IPS DF 6.9 (cell line): ENCODE data around the gene CNOT9.
"Not testable (repeated sequence)": the region's sequence is repeated elsewhere in the genome, so short reads cannot be mapped to it uniquely, and the experiment has no call there.

Experiments used
- DNase-seq: peaks from one replicate; pipeline ENCODE4 v3.0.0-alpha.2; 2013; ENCODE audit warnings: low read depth, low spot score
- H3K27ac ChIP-seq: one replicate; pipeline ENCODE4 v1.5.1; 2013; ENCODE audit warnings: low read length, control low read depth
- H3K27me3 ChIP-seq: 2 replicates; pipeline ENCODE4 v1.6.1; 2013; ENCODE audit warnings: mild to moderate bottlenecking, low read length; ENCODE audit not compliant: control insufficient read depth, insufficient read depth
- H3K36me3 ChIP-seq: 2 replicates; pipeline ENCODE4 v1.6.1; 2013; ENCODE audit warnings: low read length; ENCODE audit not compliant: control insufficient read depth, insufficient read depth
- H3K4me1 ChIP-seq: 2 replicates; pipeline ENCODE4 v1.6.1; 2013; ENCODE audit warnings: low read length; ENCODE audit not compliant: control insufficient read depth, insufficient read depth
- H3K4me3 ChIP-seq: 2 replicates; pipeline ENCODE4 v1.5.1; 2013; ENCODE audit warnings: mild to moderate bottlenecking, low read length
- H3K9me3 ChIP-seq: 2 replicates; pipeline ENCODE4 v1.6.1; 2013; ENCODE audit warnings: low read length, inconsistent platforms; ENCODE audit not compliant: control insufficient read depth, insufficient read depth
- WGBS: extraction: QIAGEN DNeasy Blood & Tissue Kit; methylation state at CpG from one replicate; pipeline ENCODE4 v1.1.7; 2013; ENCODE audit warnings: mixed read lengths, missing lambda C conversion rate; ENCODE audit not compliant: insufficient read length, insufficient coverage; 5-methylcytosine and 5-hydroxymethylcytosine counted together

CNOT9 gene

DNA sequence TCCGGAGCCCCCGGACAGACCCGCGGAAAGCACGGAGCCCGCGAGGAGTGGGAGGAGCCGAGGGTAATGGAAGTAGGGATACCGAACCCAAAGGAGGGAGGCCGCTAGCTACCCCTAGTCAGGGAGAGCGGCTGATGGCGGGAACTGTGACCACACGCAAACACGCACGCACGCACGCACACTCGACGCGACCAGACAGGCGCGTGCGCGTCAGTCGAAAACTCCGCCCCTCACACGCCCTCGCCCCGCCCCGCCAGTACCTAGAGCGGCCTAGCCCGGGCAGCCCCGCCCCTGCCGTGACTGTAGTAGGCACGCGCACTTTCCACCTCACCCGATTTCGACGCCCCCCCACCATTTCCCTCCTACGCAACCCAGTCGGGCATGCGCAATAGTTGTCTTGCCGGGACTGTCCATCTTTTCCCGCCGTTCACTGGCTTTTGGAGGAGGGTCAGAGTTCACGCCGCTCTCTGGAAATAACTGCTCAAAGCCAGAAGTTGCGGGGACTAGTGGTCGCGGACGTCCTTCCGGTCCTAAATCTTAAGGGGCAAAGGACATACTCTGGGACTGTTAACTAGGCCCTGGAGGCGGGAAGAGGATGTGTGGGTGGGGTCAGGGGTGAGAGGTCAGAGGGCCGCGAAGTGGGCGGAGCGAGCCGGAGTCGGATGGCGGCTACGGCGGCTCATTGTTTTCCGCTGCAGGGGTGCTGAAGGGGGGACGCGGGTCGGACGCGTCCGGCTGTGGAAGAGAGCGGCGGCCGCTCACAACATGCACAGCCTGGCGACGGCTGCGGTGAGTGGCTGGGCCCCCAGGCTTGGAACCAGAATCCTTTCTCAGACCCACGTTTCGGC, at the start of gene CNOT9, which contains the start of gene USP37:
CNOT9 (plus strand) TSS at position 650 of the 848 bp plus-strand sequence; CDS start at position 766, 116 bp downstream.
USP37 (minus strand) TSS at position 162 of the 848 bp plus-strand sequence. CDS start 9,698 bp downstream, outside the sequence.
- H3K36me3 ChIP-seq: no peaks in the 10 kb centered on the region
- DNase-seq: peak; percentile 89
- H3K4me1 ChIP-seq: peaks cover 1% of the 10 kb centered on the region; the same call in 1 of the 2 replicates
- no peaks in the 10 kb centered on the region for H3K9me3 ChIP-seq
- no peak within 1 kb of the TSS for H3K27ac ChIP-seq
- no CpG with 5 or more reads among the region's 77 CpGs for WGBS
- no peaks in the 10 kb centered on the region for H3K27me3 ChIP-seq
- peak within 1 kb of the TSS; percentile 93 for H3K4me3 ChIP-seq

DNA sequence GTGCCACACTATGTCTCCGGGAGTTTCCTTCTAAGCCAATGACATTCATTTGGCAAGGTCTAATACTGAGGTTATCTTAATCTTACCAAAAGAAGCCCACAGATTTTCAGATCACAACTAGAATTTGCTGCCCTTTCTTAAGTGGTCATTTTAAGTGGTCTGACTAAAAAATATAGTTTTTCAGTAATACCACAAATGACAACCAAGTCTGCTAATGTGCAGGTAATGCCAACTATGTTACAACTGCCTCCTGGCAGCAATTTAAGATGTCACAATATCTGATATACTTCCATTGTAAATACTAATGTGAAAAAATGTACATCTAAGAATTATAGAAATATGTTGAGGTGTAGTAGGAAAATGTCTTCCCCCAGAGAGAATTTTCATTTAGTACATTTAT, 49.8 kb upstream of the CNOT9 start:
- H3K9me3 ChIP-seq: no peaks in the 10 kb centered on the region
- no peaks in the 10 kb centered on the region for H3K27me3 ChIP-seq
- no peaks in the 10 kb centered on the region for H3K4me1 ChIP-seq
- no peak overlapping the region for H3K4me3 ChIP-seq
- no peaks in the 10 kb centered on the region for H3K36me3 ChIP-seq
- WGBS: no CpG with 5 or more reads among the region's 1 CpG
- no peak overlapping the region for H3K27ac ChIP-seq
- no peak for DNase-seq

- Histone ChIP-seq H3K9me3 (no peaks in the 10 kb centered on the region), H3K27ac (no peak overlapping the region), H3K4me1 (no peaks in the 10 kb centered on the region), H3K27me3 (no peaks in the 10 kb centered on the region), H3K36me3 (peaks cover 3% of the 10 kb centered on the region; the same call in 1 of the 2 replicates), H3K4me3 (no peak overlapping the region)
- no peak for DNase-seq
- WGBS: no CpG with 5 or more reads among the region's 1 CpG
Measured at GRCh38 chr2:218523651-218524050, 45.0 kb upstream of the CNOT9 start.

DNA sequence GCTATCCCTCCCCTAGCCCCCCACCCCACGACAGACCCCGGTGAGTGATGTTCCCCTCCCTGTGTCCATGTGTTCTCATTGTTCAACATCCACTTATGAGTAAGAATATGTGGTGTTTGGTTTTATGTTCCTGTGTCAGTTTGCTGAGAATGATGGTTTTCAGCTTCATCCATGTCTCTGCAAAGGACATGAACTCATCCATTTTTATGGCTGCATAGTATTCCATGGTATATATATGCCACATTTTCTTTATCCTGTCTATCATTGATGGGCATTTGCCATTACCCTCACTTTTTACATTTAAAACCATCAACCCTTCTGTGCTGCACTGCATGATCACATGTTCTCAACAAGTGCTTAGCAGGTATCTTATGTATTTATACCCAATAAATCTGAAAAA, 40.2 kb upstream of the CNOT9 start:
- H3K9me3 ChIP-seq, DNase-seq, H3K4me3 ChIP-seq, H3K36me3 ChIP-seq, H3K27me3 ChIP-seq, H3K27ac ChIP-seq, H3K4me1 ChIP-seq: not testable (repeated sequence)
- WGBS: no CpG with 5 or more reads among the region's 2 CpGs

DNA sequence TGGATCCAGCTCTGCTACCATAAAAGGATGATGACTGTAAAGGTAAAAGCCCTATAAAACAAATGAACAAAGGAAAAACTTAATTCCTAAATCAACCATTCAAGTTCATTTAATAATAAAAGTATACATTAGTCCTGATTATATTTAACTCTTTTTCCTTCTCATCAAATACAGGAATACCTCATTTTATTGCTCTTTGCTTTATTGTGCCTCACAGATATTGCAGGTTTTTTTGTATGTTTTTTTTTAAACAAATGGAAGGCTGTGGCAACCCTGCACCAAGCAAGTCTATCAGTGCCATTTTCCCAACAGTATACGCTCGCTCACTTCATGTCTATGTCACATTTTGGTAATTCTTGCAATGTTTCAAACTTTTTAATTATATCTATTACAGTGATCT, 38.6 kb upstream of the CNOT9 start:
- no peaks in the 10 kb centered on the region for H3K4me1 ChIP-seq
- H3K4me3 ChIP-seq: no peak overlapping the region
- H3K27me3 ChIP-seq: no peaks in the 10 kb centered on the region
- no peak overlapping the region for H3K27ac ChIP-seq
- no peak for DNase-seq
- H3K9me3 ChIP-seq: no peaks in the 10 kb centered on the region
- peaks cover 9% of the 10 kb centered on the region for H3K36me3 ChIP-seq
- WGBS: no CpG with 5 or more reads among the region's 2 CpGs

GRCh38 chr2:218536804-218537494, 31.7 kb upstream of the CNOT9 start:
- H3K4me1 ChIP-seq: no peaks in the 10 kb centered on the region
- H3K9me3 ChIP-seq: no peaks in the 10 kb centered on the region
- peaks cover 9% of the 10 kb centered on the region; the same call in 1 of the 2 replicates for H3K36me3 ChIP-seq
- H3K27me3 ChIP-seq: no peaks in the 10 kb centered on the region
- DNase-seq: no peak
- WGBS: no CpG with 5 or more reads among the region's 6 CpGs
- no peak overlapping the region for H3K27ac ChIP-seq
- H3K4me3 ChIP-seq: no peak overlapping the region

GRCh38 chr2:218540015-218540414, 28.6 kb upstream of the CNOT9 start:
- no CpG with 5 or more reads among the region's 3 CpGs for WGBS
- Histone ChIP-seq H3K27me3 (no peaks in the 10 kb centered on the region), H3K27ac (no peak overlapping the region), H3K36me3 (peaks cover 12% of the 10 kb centered on the region; the same call in 1 of the 2 replicates), H3K4me3 (no peak overlapping the region), H3K9me3 (no peaks in the 10 kb centered on the region), H3K4me1 (no peaks in the 10 kb centered on the region)
- no peak for DNase-seq

DNA sequence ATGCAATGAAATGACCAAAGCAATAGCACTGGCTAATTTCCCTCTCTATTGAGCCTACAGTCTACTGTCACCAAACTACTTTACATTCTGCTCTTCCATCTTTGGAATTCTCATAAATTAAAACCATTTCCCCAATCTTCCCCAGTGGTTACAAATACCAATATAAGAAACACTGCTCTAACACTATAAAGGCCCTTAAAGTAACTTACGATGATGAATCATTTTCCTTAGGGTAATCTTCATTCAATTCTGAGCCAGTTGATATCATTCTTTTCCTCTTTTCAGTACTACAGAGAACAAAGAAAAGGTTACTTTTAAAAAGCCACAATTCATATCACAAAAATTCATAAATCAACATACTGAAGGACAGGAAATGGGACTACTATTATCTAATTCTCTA, 22.6 kb upstream of the CNOT9 start:
- WGBS: no CpG with 5 or more reads among the region's 1 CpG
- H3K36me3 ChIP-seq: peaks cover 18% of the 10 kb centered on the region; the same call in 1 of the 2 replicates

DNA sequence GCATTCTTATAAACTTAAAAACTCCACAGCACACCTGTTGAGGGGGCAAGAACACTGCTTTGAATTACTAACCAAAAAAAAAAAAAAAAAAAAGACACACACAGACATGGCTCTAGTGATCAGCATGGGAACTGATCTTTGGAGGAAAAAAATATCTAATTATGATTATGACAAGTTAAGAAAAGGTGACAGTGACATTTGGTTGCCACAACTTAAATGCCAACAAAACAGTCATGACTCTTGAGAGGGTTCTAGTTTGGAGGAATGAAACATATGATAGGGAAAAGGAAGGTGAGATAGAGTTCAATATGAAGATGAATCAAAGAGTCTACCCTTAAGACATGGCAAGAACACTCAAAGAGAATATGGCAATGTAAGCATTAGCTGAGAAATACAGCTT, 21.1 kb upstream of the CNOT9 start:
- no peaks in the 10 kb centered on the region for H3K9me3 ChIP-seq
- no peaks in the 10 kb centered on the region for H3K27me3 ChIP-seq
- peaks cover 10% of the 10 kb centered on the region; the same call in 1 of the 2 replicates for H3K36me3 ChIP-seq
- H3K4me1 ChIP-seq: no peaks in the 10 kb centered on the region
- no peak for DNase-seq
- H3K27ac ChIP-seq: no peak overlapping the region
- H3K4me3 ChIP-seq: no peak overlapping the region

More for the DNA sequence above, 22.6 kb upstream of the CNOT9 start:
- Histone ChIP-seq H3K27me3 (no peaks in the 10 kb centered on the region), H3K27ac (no peak overlapping the region), H3K9me3 (no peaks in the 10 kb centered on the region), H3K4me1 (no peaks in the 10 kb centered on the region), H3K4me3 (no peak overlapping the region)
- DNase-seq: no peak

DNA sequence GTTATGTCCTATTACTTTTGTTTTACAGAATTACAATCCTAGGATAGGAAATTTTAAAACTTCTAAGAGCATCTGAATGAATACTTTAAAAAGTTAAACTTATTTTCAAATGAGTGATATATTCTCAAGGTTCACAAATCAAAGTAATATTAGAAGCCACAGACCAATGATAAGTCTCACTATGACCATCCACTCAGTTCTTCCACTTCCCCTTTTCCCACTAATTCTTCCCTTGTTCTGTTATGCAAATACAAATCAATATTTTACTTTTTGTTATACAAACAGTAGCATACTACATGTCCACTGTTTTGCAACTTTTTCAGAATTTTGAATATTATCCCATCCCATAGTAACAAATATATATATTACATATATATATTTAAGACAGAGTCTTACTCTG, 20.7 kb upstream of the CNOT9 start:
- peaks cover 11% of the 10 kb centered on the region; the same call in 1 of the 2 replicates for H3K36me3 ChIP-seq
- H3K4me3 ChIP-seq: no peak overlapping the region
- no peaks in the 10 kb centered on the region for H3K9me3 ChIP-seq
- DNase-seq: no peak
- no peak overlapping the region for H3K27ac ChIP-seq
- H3K27me3 ChIP-seq: no peaks in the 10 kb centered on the region
- no peaks in the 10 kb centered on the region for H3K4me1 ChIP-seq
